HG02759 (cell line): ENCODE measurements around the gene SLC27A5.

Experiments used
- ATAC-seq: cut with Tn5 transposase; IDR thresholded peaks from one replicate; pipeline ENCODE4 v1.9.1; 2021; ENCODE audit warnings: mild to moderate bottlenecking, moderate library complexity; ENCODE audit not compliant: unreplicated experiment

Gene SLC27A5

GRCh38 chr19:58511353-58512208, at the start of gene SLC27A5:
TSS of gene SLC27A5 (minus strand) at chr19:58511992. CDS start at chr19:58511955, 37 bp downstream.
- no peak for ATAC-seq

- no peak for ATAC-seq
These were observed 49.1 kb upstream of the SLC27A5 start for GRCh38 chr19:58560921-58561320.

- ATAC-seq: no peak
These were observed 48.5 kb upstream of the SLC27A5 start for GRCh38 chr19:58560007-58560887.

- ATAC-seq: peak; percentile 29
These were observed 47.6 kb upstream of the SLC27A5 start for GRCh38 chr19:58559275-58560006.

- peak; percentile 54 for ATAC-seq
These were observed 47.0 kb upstream of the SLC27A5 start for GRCh38 chr19:58558623-58559274.

GRCh38 chr19:58558066-58558622, 46.4 kb upstream of the SLC27A5 start, which contains the start of gene UBE2M:
TSS of gene UBE2M (minus strand) at chr19:58558611. CDS start at chr19:58558381, 230 bp downstream.
- peak; percentile 0 for ATAC-seq

- ATAC-seq: no peak
These were observed 45.7 kb upstream of the SLC27A5 start for GRCh38 chr19:58557221-58558065.

GRCh38 chr19:58556622-58557220, 44.9 kb upstream of the SLC27A5 start:
- no peak for ATAC-seq

GRCh38 chr19:58555920-58556621, 44.3 kb upstream of the SLC27A5 start:
- no peak for ATAC-seq

GRCh38 chr19:58555369-58555885, 43.6 kb upstream of the SLC27A5 start:
- ATAC-seq: no peak

GRCh38 chr19:58554494-58555368, 42.9 kb upstream of the SLC27A5 start, which contains the start of gene CHMP2A:
TSS of gene CHMP2A (minus strand) at chr19:58555105. CDS start at chr19:58554212, 893 bp downstream.
- ATAC-seq: peak; percentile 34

- no peak for ATAC-seq
These were observed 42.2 kb upstream of the SLC27A5 start for GRCh38 chr19:58553799-58554493.

GRCh38 chr19:58552655-58553054, 40.9 kb upstream of the SLC27A5 start:
- no peak for ATAC-seq

- ATAC-seq: no peak
These were observed 40.0 kb upstream of the SLC27A5 start for GRCh38 chr19:58551577-58552471.

GRCh38 chr19:58551123-58551497, 39.3 kb upstream of the SLC27A5 start:
- ATAC-seq: no peak
